Spleen (tissue), 7 donors: ENCODE measurements around the gene DNAJB8.

ENCODE experiments used
- POLR2A ChIP-seq, 3 donors: fragments of 450-650 bp; IDR thresholded peaks; one replicate each; pipeline ENCODE4 v1.5.1; 2017; ENCODE audit warnings: antibody characterized with exemption in 3 of 3, mild to moderate bottlenecking in 1 of 3
- POLR2AphosphoS5 ChIP-seq, 3 donors: sonication (generic); formaldehyde crosslinking; IDR thresholded peaks; one replicate each; pipeline ENCODE4 v1.5.1; 2017; ENCODE audit warnings: antibody characterized with exemption in 3 of 3
- TF ChIP-seq, protein P1 (sequence below), 11 experiments: fragments of 200-600 bp in 7 of 11; fragments of 450-650 bp in 4 of 11; sonication (generic) in 4 of 11; IDR thresholded peaks in 8 of 11; conservative IDR thresholded peaks in 3 of 11; 1 replicate in 7 of 11; 2 replicates in 4 of 11; pipeline versions ENCODE4 v1.4.0 to v1.8.0; 2016 to 2021; ENCODE audit warnings: antibody characterized with exemption in 11 of 11, inconsistent platforms in 4 of 11, mild to moderate bottlenecking in 1 of 11
- donor health status: DM: no; HTN: no; CAD: no; lungs with moderate emphysema.
- donor health status: DM: no; HTN: no; CAD: no.
- donor health status: DM: no; HTN: no; CAD: no.

DNA sequence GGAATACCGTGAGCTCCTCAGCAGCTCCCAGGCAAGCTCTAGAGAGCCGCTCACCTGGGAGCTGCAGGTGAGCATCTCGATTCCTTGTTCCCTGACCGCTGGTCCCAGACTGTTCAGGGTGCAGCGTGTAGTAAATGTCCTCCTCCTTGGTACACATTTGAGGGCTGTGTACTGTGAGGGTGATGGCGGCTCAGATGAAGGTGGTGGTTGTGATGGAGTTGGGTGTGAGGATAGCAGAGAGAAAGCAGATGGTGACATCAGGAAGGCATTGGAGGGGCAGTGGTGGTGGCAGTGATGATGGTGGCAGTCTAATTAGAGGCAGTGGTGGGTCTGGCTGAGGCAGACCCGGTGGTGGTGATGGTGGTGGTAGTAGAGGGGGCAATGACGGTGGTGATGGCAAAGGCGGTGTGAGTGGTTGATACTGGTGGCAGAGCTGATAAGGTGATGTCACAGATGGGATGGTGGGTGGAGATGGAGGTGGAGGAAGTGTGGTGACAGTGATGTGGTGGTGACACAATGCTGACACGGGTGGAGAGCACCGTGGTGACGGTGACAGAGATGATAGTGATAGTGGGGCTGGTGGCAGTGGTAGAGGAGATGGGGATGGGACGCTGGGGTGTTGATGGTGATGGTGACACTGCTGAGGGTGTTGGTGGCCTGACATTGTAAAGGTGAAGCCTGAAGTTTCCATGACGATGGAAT is at the start of gene DNAJB8:
- TF ChIP-seq, protein P1, sequence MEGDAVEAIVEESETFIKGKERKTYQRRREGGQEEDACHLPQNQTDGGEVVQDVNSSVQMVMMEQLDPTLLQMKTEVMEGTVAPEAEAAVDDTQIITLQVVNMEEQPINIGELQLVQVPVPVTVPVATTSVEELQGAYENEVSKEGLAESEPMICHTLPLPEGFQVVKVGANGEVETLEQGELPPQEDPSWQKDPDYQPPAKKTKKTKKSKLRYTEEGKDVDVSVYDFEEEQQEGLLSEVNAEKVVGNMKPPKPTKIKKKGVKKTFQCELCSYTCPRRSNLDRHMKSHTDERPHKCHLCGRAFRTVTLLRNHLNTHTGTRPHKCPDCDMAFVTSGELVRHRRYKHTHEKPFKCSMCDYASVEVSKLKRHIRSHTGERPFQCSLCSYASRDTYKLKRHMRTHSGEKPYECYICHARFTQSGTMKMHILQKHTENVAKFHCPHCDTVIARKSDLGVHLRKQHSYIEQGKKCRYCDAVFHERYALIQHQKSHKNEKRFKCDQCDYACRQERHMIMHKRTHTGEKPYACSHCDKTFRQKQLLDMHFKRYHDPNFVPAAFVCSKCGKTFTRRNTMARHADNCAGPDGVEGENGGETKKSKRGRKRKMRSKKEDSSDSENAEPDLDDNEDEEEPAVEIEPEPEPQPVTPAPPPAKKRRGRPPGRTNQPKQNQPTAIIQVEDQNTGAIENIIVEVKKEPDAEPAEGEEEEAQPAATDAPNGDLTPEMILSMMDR (IDR thresholded peaks at IDR 0.05 in 8 of 11, conservative IDR thresholded peaks at IDR 0.05 in 3 of 11), result no peak
- TF ChIP-seq POLR2A (IDR thresholded peaks at IDR 0.05) (no peak), POLR2AphosphoS5 (IDR thresholded peaks at IDR 0.05) (no peak)
